ENCODE data around the gene SH3RF3. TPM values are rescaled to one million over a fixed set of nuclear protein-coding genes. Genes with fewer than 3 reads are reported as not detected.

Gene SH3RF3
- total RNA-seq, 1 experiment from 2014 or later = not detected

DNA sequence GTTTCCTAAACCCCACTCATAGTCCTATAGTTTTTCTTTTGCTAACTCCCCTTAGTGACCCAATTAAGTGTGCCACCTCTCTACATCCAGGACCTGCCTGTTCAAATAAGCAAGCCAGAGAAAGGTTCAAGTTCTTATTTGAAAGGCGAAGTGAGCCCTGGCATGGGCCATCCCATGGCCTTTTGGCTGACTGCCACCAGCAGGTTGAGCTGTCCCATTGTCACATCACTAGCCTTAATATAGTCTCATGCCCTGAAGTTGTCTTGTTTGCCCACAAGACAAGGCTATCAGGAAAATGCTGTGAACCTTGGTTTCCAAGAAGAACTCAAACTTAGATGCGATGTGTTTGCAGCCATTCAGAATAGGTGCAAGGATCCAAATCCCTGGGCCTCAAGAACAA, 158.8 kb downstream of the SH3RF3 start:
- intact Hi-C loops (cut with micrococcal nuclease) = no loop called here
- no peaks in the 10 kb centered on the region for H3K4me1 ChIP-seq (ENCODE audit: control insufficient read depth in 1 of 2, insufficient read depth in 2 of 2, low read length in 2 of 2)
- no peaks in the 10 kb centered on the region for H3K36me3 ChIP-seq (ENCODE audit: control insufficient read depth in 1 of 2, insufficient read depth in 2 of 2, low read length in 2 of 2)
- H3K27me3 ChIP-seq (ENCODE audit: insufficient read depth, low read length) = peaks cover 21% of the 10 kb centered on the region; the same call in 1 of the 2 replicates
- no peak for ATAC-seq
- ChIA-PET CTCF (no interaction called here), RAD21 (ENCODE audit: low non-redundant PET in 1 of 2, low total read pairs in 2 of 2, uncharacterized antibody in 2 of 2, unreplicated experiment in 2 of 2) (no interaction called here), POLR2A (no interaction called here)
- H3K4me3 ChIP-seq (replicated peaks in 1 of 2; ENCODE audit: low read depth in 1 of 2, low read length in 2 of 2) = no peak overlapping the region
- TF ChIP-seq JUND (IDR thresholded peaks at IDR 0.05) (no peak), ZNF274 (IDR thresholded peaks at IDR 0.05; ENCODE audit: low read depth, low read length) (no peak), EGR1 (IDR thresholded peaks at IDR 0.05; ENCODE audit: low read depth) (no peak), ZFX (IDR thresholded peaks at IDR 0.05) (no peak), TCF7L2 (IDR thresholded peaks at IDR 0.05; ENCODE audit: borderline replicate concordance, extremely low read depth, insufficient read depth, insufficient read length) (no peak), CBX3 (IDR thresholded peaks at IDR 0.05; ENCODE audit: low read depth) (no peak), YY1 (IDR thresholded peaks at IDR 0.05; ENCODE audit: extremely low read depth, insufficient replicate concordance, low read depth, low read length) (no peak), ZBTB33 (IDR thresholded peaks at IDR 0.05; ENCODE audit: extremely low read depth, insufficient replicate concordance, low read length) (no peak), SRF (IDR thresholded peaks at IDR 0.05; ENCODE audit: low read depth) (no peak), SIN3A (IDR thresholded peaks at IDR 0.05; ENCODE audit: low read depth) (no peak), FOSL1 (IDR thresholded peaks at IDR 0.05; ENCODE audit: low read depth) (no peak)
- TF ChIP-seq, protein P1, sequence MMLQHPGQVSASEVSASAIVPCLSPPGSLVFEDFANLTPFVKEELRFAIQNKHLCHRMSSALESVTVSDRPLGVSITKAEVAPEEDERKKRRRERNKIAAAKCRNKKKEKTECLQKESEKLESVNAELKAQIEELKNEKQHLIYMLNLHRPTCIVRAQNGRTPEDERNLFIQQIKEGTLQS (IDR thresholded peaks at IDR 0.05) = no peak
- TF ChIP-seq, protein P2, sequence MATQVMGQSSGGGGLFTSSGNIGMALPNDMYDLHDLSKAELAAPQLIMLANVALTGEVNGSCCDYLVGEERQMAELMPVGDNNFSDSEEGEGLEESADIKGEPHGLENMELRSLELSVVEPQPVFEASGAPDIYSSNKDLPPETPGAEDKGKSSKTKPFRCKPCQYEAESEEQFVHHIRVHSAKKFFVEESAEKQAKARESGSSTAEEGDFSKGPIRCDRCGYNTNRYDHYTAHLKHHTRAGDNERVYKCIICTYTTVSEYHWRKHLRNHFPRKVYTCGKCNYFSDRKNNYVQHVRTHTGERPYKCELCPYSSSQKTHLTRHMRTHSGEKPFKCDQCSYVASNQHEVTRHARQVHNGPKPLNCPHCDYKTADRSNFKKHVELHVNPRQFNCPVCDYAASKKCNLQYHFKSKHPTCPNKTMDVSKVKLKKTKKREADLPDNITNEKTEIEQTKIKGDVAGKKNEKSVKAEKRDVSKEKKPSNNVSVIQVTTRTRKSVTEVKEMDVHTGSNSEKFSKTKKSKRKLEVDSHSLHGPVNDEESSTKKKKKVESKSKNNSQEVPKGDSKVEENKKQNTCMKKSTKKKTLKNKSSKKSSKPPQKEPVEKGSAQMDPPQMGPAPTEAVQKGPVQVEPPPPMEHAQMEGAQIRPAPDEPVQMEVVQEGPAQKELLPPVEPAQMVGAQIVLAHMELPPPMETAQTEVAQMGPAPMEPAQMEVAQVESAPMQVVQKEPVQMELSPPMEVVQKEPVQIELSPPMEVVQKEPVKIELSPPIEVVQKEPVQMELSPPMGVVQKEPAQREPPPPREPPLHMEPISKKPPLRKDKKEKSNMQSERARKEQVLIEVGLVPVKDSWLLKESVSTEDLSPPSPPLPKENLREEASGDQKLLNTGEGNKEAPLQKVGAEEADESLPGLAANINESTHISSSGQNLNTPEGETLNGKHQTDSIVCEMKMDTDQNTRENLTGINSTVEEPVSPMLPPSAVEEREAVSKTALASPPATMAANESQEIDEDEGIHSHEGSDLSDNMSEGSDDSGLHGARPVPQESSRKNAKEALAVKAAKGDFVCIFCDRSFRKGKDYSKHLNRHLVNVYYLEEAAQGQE (IDR thresholded peaks at IDR 0.05; ENCODE audit: low read depth) = no peak
- H3K9ac ChIP-seq (ENCODE audit: low read length) = no peak overlapping the region
- no peaks in the 10 kb centered on the region for H3K79me2 ChIP-seq (ENCODE audit: insufficient read depth, low read length)
- no TSS peak for BruUV-seq (replicated peaks)
- no peak overlapping the region for H3K27ac ChIP-seq (ENCODE audit: low read depth, low read length)
- H3K9me2 ChIP-seq (ENCODE audit: insufficient read depth) = no peaks in the 10 kb centered on the region
- no peaks in the 10 kb centered on the region for H4K20me1 ChIP-seq (ENCODE audit: insufficient read depth)
- no peak for DNase-seq (ENCODE audit: low read depth, low spot score)
- no peaks in the 10 kb centered on the region for H3K9me3 ChIP-seq (ENCODE audit: control insufficient read depth in 1 of 2, insufficient read depth in 1 of 2, low read depth in 1 of 2, low read length in 2 of 2)
- no peak overlapping the region for H3K4me2 ChIP-seq (ENCODE audit: low read length)
- no peak overlapping the region for H2AFZ ChIP-seq (ENCODE audit: low read depth, low read length, poor library complexity, severe bottlenecking)

Data from HCT116 (cell line).